ENCODE measurements around the gene FRMD8. TPM values are rescaled to one million over a fixed set of nuclear protein-coding genes. Genes with fewer than 3 reads are reported as not detected.

Gene FRMD8
- total RNA-seq, 3 donors from 2014 or later: 43.0 to 49.2 (median 44.9) TPM

- DNase-seq (peak; percentile 41), ATAC-seq (no peak)
- Mint-ChIP-seq H3K4me3 (peak overlapping the region; percentile 100), H3K9me3 (no peaks in the 10 kb centered on the region), H3K4me1 (ENCODE audit: low read depth) (peaks cover 49% of the 10 kb centered on the region), H3K36me3 (ENCODE audit: insufficient read depth) (peaks cover 19% of the 10 kb centered on the region), H3K27me3 (ENCODE audit: low read depth) (no peaks in the 10 kb centered on the region)
Measured at GRCh38 chr11:65419772-65420481, 33.5 kb downstream of the FRMD8 start.

GRCh38 chr11:65420506-65420905, 34.1 kb downstream of the FRMD8 start:
- Mint-ChIP-seq H3K4me1 (ENCODE audit: low read depth) (peaks cover 47% of the 10 kb centered on the region), H3K27me3 (ENCODE audit: low read depth) (no peaks in the 10 kb centered on the region), H3K36me3 (ENCODE audit: insufficient read depth) (peaks cover 19% of the 10 kb centered on the region), H3K4me3 (peak overlapping the region; percentile 100), H3K9me3 (no peaks in the 10 kb centered on the region)
- DNase-seq: no peak
- ATAC-seq: no peak

- Mint-ChIP-seq H3K4me3 (peak overlapping the region; percentile 100), H3K4me1 (ENCODE audit: low read depth) (peaks cover 40% of the 10 kb centered on the region), H3K36me3 (ENCODE audit: insufficient read depth) (peaks cover 21% of the 10 kb centered on the region), H3K27me3 (ENCODE audit: low read depth) (no peaks in the 10 kb centered on the region), H3K9me3 (no peaks in the 10 kb centered on the region)
- peak; percentile 85 for DNase-seq
- ATAC-seq: peak; percentile 36 to 47
Measured at GRCh38 chr11:65420979-65421793, 34.7 kb downstream of the FRMD8 start.

GRCh38 chr11:65421794-65422632, 35.6 kb downstream of the FRMD8 start:
- DNase-seq: peak; percentile 91
- Mint-ChIP-seq H3K27me3 (ENCODE audit: low read depth) (no peaks in the 10 kb centered on the region), H3K36me3 (ENCODE audit: insufficient read depth) (peaks cover 27% of the 10 kb centered on the region), H3K4me1 (ENCODE audit: low read depth) (peaks cover 39% of the 10 kb centered on the region), H3K4me3 (peak overlapping the region; percentile 100), H3K9me3 (no peaks in the 10 kb centered on the region)
- peak; percentile 3 for ATAC-seq

GRCh38 chr11:65422633-65423515, 36.4 kb downstream of the FRMD8 start, which contains the start of gene NEAT1:
Gene NEAT1 (plus strand): TSS chr11:65422798.
- Mint-ChIP-seq H3K27me3 (ENCODE audit: low read depth) (no peaks in the 10 kb centered on the region), H3K4me3 (peak within 1 kb of the TSS; percentile 100), H3K36me3 (ENCODE audit: insufficient read depth) (peaks cover 34% of the 10 kb centered on the region), H3K4me1 (ENCODE audit: low read depth) (peaks cover 39% of the 10 kb centered on the region), H3K9me3 (no peaks in the 10 kb centered on the region)
- DNase-seq: peak; percentile 89
- peak; percentile 6 to 11 for ATAC-seq

- ATAC-seq (no peak), DNase-seq (peak; percentile 32)
- peaks cover 41% of the 10 kb centered on the region for H3K4me1 Mint-ChIP-seq (ENCODE audit: low read depth)
- H3K27me3 Mint-ChIP-seq (ENCODE audit: low read depth): no peaks in the 10 kb centered on the region
- H3K9me3 Mint-ChIP-seq: no peaks in the 10 kb centered on the region
- peaks cover 34% of the 10 kb centered on the region for H3K36me3 Mint-ChIP-seq (ENCODE audit: insufficient read depth)
- peak overlapping the region; percentile 100 for H3K4me3 Mint-ChIP-seq
Measured at GRCh38 chr11:65423516-65424204, 37.2 kb downstream of the FRMD8 start.

GRCh38 chr11:65424205-65425104, 38.0 kb downstream of the FRMD8 start:
- Mint-ChIP-seq H3K4me3 (peak overlapping the region; percentile 100), H3K9me3 (no peaks in the 10 kb centered on the region), H3K4me1 (ENCODE audit: low read depth) (peaks cover 43% of the 10 kb centered on the region), H3K36me3 (ENCODE audit: insufficient read depth) (peaks cover 34% of the 10 kb centered on the region), H3K27me3 (ENCODE audit: low read depth) (no peaks in the 10 kb centered on the region)
- ATAC-seq (peak in 1 of 2 donors; percentile 2), DNase-seq (peak; percentile 67)

- Mint-ChIP-seq H3K27me3 (ENCODE audit: low read depth) (no peaks in the 10 kb centered on the region), H3K4me1 (ENCODE audit: low read depth) (peaks cover 45% of the 10 kb centered on the region), H3K4me3 (peak overlapping the region; percentile 100), H3K36me3 (ENCODE audit: insufficient read depth) (peaks cover 36% of the 10 kb centered on the region), H3K9me3 (no peaks in the 10 kb centered on the region)
- DNase-seq: peak; percentile 78
- ATAC-seq: peak; percentile 29 to 38
Measured at GRCh38 chr11:65425105-65425970, 38.9 kb downstream of the FRMD8 start.

GRCh38 chr11:65425971-65426838, 39.8 kb downstream of the FRMD8 start:
- Mint-ChIP-seq H3K9me3 (no peaks in the 10 kb centered on the region), H3K4me1 (ENCODE audit: low read depth) (peaks cover 48% of the 10 kb centered on the region), H3K27me3 (ENCODE audit: low read depth) (no peaks in the 10 kb centered on the region)

GRCh38 chr11:65426839-65427690, 40.6 kb downstream of the FRMD8 start:
- H3K27me3 Mint-ChIP-seq (ENCODE audit: low read depth): no peaks in the 10 kb centered on the region
- DNase-seq: peak; percentile 26
- ATAC-seq: no peak
- H3K4me1 Mint-ChIP-seq (ENCODE audit: low read depth): peaks cover 56% of the 10 kb centered on the region
- peak overlapping the region; percentile 100 for H3K4me3 Mint-ChIP-seq
- peaks cover 38% of the 10 kb centered on the region for H3K36me3 Mint-ChIP-seq (ENCODE audit: insufficient read depth)
- H3K9me3 Mint-ChIP-seq: no peaks in the 10 kb centered on the region

More at GRCh38 chr11:65425971-65426838, 39.8 kb downstream of the FRMD8 start:
- Mint-ChIP-seq H3K4me3 (peak overlapping the region; percentile 100), H3K36me3 (ENCODE audit: insufficient read depth) (peaks cover 38% of the 10 kb centered on the region)
- peak; percentile 32 to 35 for ATAC-seq
- DNase-seq: no peak
